Measurements from ENCODE around the gene CHRNB1. TPM values are rescaled to one million over a fixed set of nuclear protein-coding genes. Genes with fewer than 3 reads are reported as not detected.

CHRNB1 gene
- total and polyA plus RNA-seq, 2 donors (not counting 1 experiment from before 2014, with no cell fraction given), result 6.2 to 7.2 TPM

GRCh38 chr17:7428557-7428956 lies 16.3 kb upstream of the CHRNB1 start, which contains the start of gene SPEM3:
Gene SPEM3, plus strand, starts transcription at chr17:7428857. Its CDS starts 46 bp downstream, at chr17:7428903.
- intact Hi-C loops (cut with micrococcal nuclease), result no loop called here
- H3K4me1 ChIP-seq (ENCODE audit: control insufficient read depth in 2 of 2, insufficient read depth in 2 of 2, low read length in 2 of 2), result no peaks in the 10 kb centered on the region
- CTCF ChIA-PET, result interaction anchor here (1.0 kb wide), 1 partner anchor 12 kb away, joined by 3 read pairs; no protein-coding TSS in a partner anchor

GRCh38 chr17:7429722-7430121 lies 15.1 kb upstream of the CHRNB1 start:
- Histone ChIP-seq H3K79me2 (ENCODE audit: control insufficient read depth, insufficient read depth, low read length) (no peaks in the 10 kb centered on the region), H3K4me1 (ENCODE audit: control insufficient read depth in 2 of 2, insufficient read depth in 2 of 2, low read length in 2 of 2) (no peaks in the 10 kb centered on the region), H3K27me3 (replicated peaks in 1 of 4; ENCODE audit: control extremely low read depth in 1 of 4, control insufficient read depth in 3 of 4, insufficient read depth in 4 of 4, low read length in 3 of 4) (peaks cover 0 to 3% (median 0%) of the 10 kb centered on the region in 4 experiments), H3K9me3 (ENCODE audit: control extremely low read depth in 1 of 3, control insufficient read depth in 2 of 3, insufficient read depth in 1 of 3, low read length in 2 of 3) (no peaks in the 10 kb centered on the region), H2AFZ (ENCODE audit: insufficient read depth, low read depth, low read length, poor library complexity, severe bottlenecking) (no peak overlapping the region), H3K4me3 (ENCODE audit: control extremely low read depth in 1 of 5, extremely low read depth in 1 of 5, insufficient read depth in 1 of 5, low read depth in 2 of 5, low read length in 4 of 5) (no peak overlapping the region), H3K9ac (ENCODE audit: low read length) (no peak overlapping the region), H4K20me1 (ENCODE audit: control insufficient read depth, insufficient read depth, low read length, poor library complexity, severe bottlenecking) (no peaks in the 10 kb centered on the region), H3K4me2 (replicated peaks; ENCODE audit: low read depth, low read length, poor library complexity, severe bottlenecking) (no peak overlapping the region), H3K36me3 (replicated peaks in 1 of 2; ENCODE audit: control extremely low read depth in 1 of 2, control insufficient read depth in 1 of 2, extremely low read depth in 1 of 2, insufficient read depth in 2 of 2, low read length in 1 of 2) (no peaks in the 10 kb centered on the region), H3K27ac (ENCODE audit: low read length in 2 of 2) (no peak overlapping the region)
- WGBS (ENCODE audit: insufficient coverage), result 91% methylated on average over 10 of the region's 10 CpGs
- TF ChIP-seq CTCF (IDR thresholded peaks at IDR 0.05) (no peak), EZH2 (IDR thresholded peaks at IDR 0.05; ENCODE audit: borderline replicate concordance, insufficient read depth, low read depth, low read length, poor library complexity, severe bottlenecking) (no peak)
- ATAC-seq (ENCODE audit: low read depth) (no peak), DNase-seq (no peak)
- intact Hi-C loops (cut with micrococcal nuclease), result no loop called here
- H3K9me3 Mint-ChIP-seq (ENCODE audit: insufficient read depth), result no peaks in the 10 kb centered on the region
- H3K4me1 Mint-ChIP-seq, result no peaks in the 10 kb centered on the region
- H3K27me3 Mint-ChIP-seq, result peaks cover 4% of the 10 kb centered on the region
- ChIA-PET CTCF (no interaction called here), POLR2A (interaction anchor here (0.7 kb wide), 1 partner anchor 14 kb away, joined by 4 read pairs; no protein-coding TSS in a partner anchor)
- H3K27ac Mint-ChIP-seq, result no peak overlapping the region
- no peak overlapping the region for H3K4me3 Mint-ChIP-seq

More at GRCh38 chr17:7428557-7428956, 16.3 kb upstream of the CHRNB1 start, which contains the start of gene SPEM3:
- no peaks in the 10 kb centered on the region for H3K9me3 ChIP-seq (ENCODE audit: control extremely low read depth in 1 of 3, control insufficient read depth in 2 of 3, insufficient read depth in 1 of 3, low read length in 2 of 3)
- DNase-seq (no peak), ATAC-seq (ENCODE audit: low read depth) (no peak)
- no peaks in the 10 kb centered on the region for H4K20me1 ChIP-seq (ENCODE audit: control insufficient read depth, insufficient read depth, low read length, poor library complexity, severe bottlenecking)
- no peaks in the 10 kb centered on the region for H3K79me2 ChIP-seq (ENCODE audit: control insufficient read depth, insufficient read depth, low read length)
- Mint-ChIP-seq H3K4me3 (no peak within 1 kb of the TSS), H3K9me3 (ENCODE audit: insufficient read depth) (no peaks in the 10 kb centered on the region), H3K27me3 (peaks cover 4% of the 10 kb centered on the region), H3K4me1 (no peaks in the 10 kb centered on the region), H3K27ac (no peak within 1 kb of the TSS)
- H3K36me3 ChIP-seq (replicated peaks in 1 of 2; ENCODE audit: control extremely low read depth in 1 of 2, control insufficient read depth in 1 of 2, extremely low read depth in 1 of 2, insufficient read depth in 2 of 2, low read length in 1 of 2), result no peaks in the 10 kb centered on the region
- no peak within 1 kb of the TSS for H3K4me3 ChIP-seq (ENCODE audit: control extremely low read depth in 1 of 5, extremely low read depth in 1 of 5, insufficient read depth in 1 of 5, low read depth in 2 of 5, low read length in 4 of 5)
- peaks cover 0 to 3% (median 0%) of the 10 kb centered on the region in 4 experiments for H3K27me3 ChIP-seq (replicated peaks in 1 of 4; ENCODE audit: control extremely low read depth in 1 of 4, control insufficient read depth in 3 of 4, insufficient read depth in 4 of 4, low read length in 3 of 4)
- no peak within 1 kb of the TSS for H3K9ac ChIP-seq (ENCODE audit: low read length)
- H2AFZ ChIP-seq (ENCODE audit: insufficient read depth, low read depth, low read length, poor library complexity, severe bottlenecking), result no peak within 1 kb of the TSS
- H3K4me2 ChIP-seq (replicated peaks; ENCODE audit: low read depth, low read length, poor library complexity, severe bottlenecking), result no peak within 1 kb of the TSS
- no peak for TF ChIP-seq EZH2 (IDR thresholded peaks at IDR 0.05; ENCODE audit: borderline replicate concordance, insufficient read depth, low read depth, low read length, poor library complexity, severe bottlenecking)
- no peak for TF ChIP-seq CTCF (IDR thresholded peaks at IDR 0.05)
- POLR2A ChIA-PET, result no interaction called here
- H3K27ac ChIP-seq (ENCODE audit: low read length in 2 of 2), result no peak within 1 kb of the TSS
- WGBS (ENCODE audit: insufficient coverage), result 86% methylated on average over 4 of the region's 5 CpGs
